GM23248 (cell line): ENCODE results near the gene TGM6. TPM values are rescaled to one million over a fixed set of nuclear protein-coding genes. Genes with fewer than 3 reads are reported as not detected.
"Not testable (repeated sequence)": the region's sequence is repeated elsewhere in the genome, so short reads cannot be mapped to it uniquely, and the experiment has no call there.

Experiments
- DNase-seq: peaks from one replicate; pipeline ENCODE4 v3.0.0-alpha.2; 2015
- H2AFZ ChIP-seq: fragments of 200-600 bp; sonication (generic); 2 replicates; pipeline ENCODE4 v1.6.1; 2016; ENCODE audit warnings: antibody characterized with exemption
- H3F3A ChIP-seq: fragments of 200-600 bp; sonication (generic); 2 replicates; pipeline ENCODE4 v1.6.1; 2016; ENCODE audit warnings: mild to moderate bottlenecking, antibody characterized with exemption, mixed run types; ENCODE audit not compliant: insufficient read depth
- H3K27ac ChIP-seq: fragments of 200-600 bp; sonication (generic); 2 replicates; pipeline ENCODE4 v1.5.1; 2016; ENCODE audit warnings: mild to moderate bottlenecking
- H3K27me3 ChIP-seq: fragments of 200-600 bp; sonication (generic); replicated peaks from 2 replicates; pipeline ENCODE4 v1.6.1; 2016; ENCODE audit warnings: mild to moderate bottlenecking; ENCODE audit not compliant: insufficient read depth
- H3K36me3 ChIP-seq: fragments of 200-600 bp; sonication (generic); 2 replicates; pipeline ENCODE4 v1.6.1; 2016; ENCODE audit warnings: low read depth, mild to moderate bottlenecking
- H3K4me1 ChIP-seq: fragments of 200-600 bp; sonication (generic); 2 replicates; pipeline ENCODE4 v1.6.1; 2016; ENCODE audit warnings: mild to moderate bottlenecking; ENCODE audit not compliant: insufficient read depth
- H3K4me2 ChIP-seq: fragments of 200-600 bp; sonication (generic); one replicate; pipeline ENCODE4 v1.6.1; 2016; ENCODE audit warnings: mild to moderate bottlenecking; ENCODE audit not compliant: unreplicated experiment
- H3K4me3 ChIP-seq: fragments of 200-600 bp; sonication (generic); 2 replicates; pipeline ENCODE4 v1.5.1; 2016; ENCODE audit warnings: mild to moderate bottlenecking
- H3K79me2 ChIP-seq: fragments of 200-600 bp; sonication (generic); 2 replicates; pipeline ENCODE4 v1.6.1; 2016; ENCODE audit warnings: mild to moderate bottlenecking; ENCODE audit not compliant: insufficient read depth
- H3K9ac ChIP-seq: fragments of 200-600 bp; sonication (generic); 2 replicates; pipeline ENCODE4 v1.6.1; 2016; ENCODE audit warnings: mild to moderate bottlenecking
- H3K9me2 ChIP-seq: fragments of 200-600 bp; sonication (generic); 2 replicates; pipeline ENCODE4 v1.6.1; 2016; ENCODE audit warnings: mixed run types, mild to moderate bottlenecking, moderate library complexity; ENCODE audit not compliant: insufficient read depth
- H3K9me3 ChIP-seq: fragments of 200-600 bp; sonication (generic); one replicate; pipeline ENCODE4 v1.6.1; 2017; ENCODE audit warnings: low read depth
- H4K20me1 ChIP-seq: fragments of 200-600 bp; sonication (generic); 2 replicates; pipeline ENCODE4 v1.6.0; 2016; ENCODE audit not compliant: insufficient read depth
- EZH2 ChIP-seq: fragments of 200-600 bp; sonication (generic); IDR thresholded peaks from 2 replicates; pipeline ENCODE4 v1.6.1; 2018; ENCODE audit warnings: antibody characterized with exemption, mild to moderate bottlenecking; ENCODE audit not compliant: insufficient read depth, poor library complexity, severe bottlenecking
- EZH2phosphoT487 ChIP-seq: fragments of 200-600 bp; sonication (generic); IDR thresholded peaks from 2 replicates; pipeline ENCODE4 v1.6.1; 2018; ENCODE audit warnings: antibody characterized with exemption, moderate library complexity, mild to moderate bottlenecking, low read depth; ENCODE audit not compliant: insufficient read depth
- WGBS, 2 experiments: methylation state at CpG; one replicate each; pipeline ENCODE4 v1.1.6; 2015 to 2017; ENCODE audit warnings: low lambda C conversion rate in 2 of 2, low coverage in 1 of 2; ENCODE audit errors: missing lambda C conversion rate in 2 of 2; 5-methylcytosine and 5-hydroxymethylcytosine counted together
- in situ Hi-C: fragments of 300-500 bp; cut with MboI; formaldehyde crosslinking; loops from 2 replicates; pipeline ENCODE4 v1.15.0; 2020
- polyA plus RNA-seq: library from polyadenylated mRNA; unstranded; fragments of >200 nt; fragmentation: Nextera tagmentation; extraction: Ambion mirVana; gene quantifications from 2 replicates; pipeline ENCODE4 v1.2.1, GENCODE V29; 2016
- total RNA-seq: library from RNA; depleted of rRNA; stranded (reverse); fragments of >200 nt; shearing (Covaris generic); gene quantifications from 2 replicates; pipeline ENCODE4 v1.2.3, GENCODE V29; 2014

The TGM6 gene
- total and polyA plus RNA-seq, 2 experiments from 2014 or later: not detected

GRCh38 chr20:2401527-2401926, 20.8 kb downstream of the TGM6 start:
- H3K36me3 ChIP-seq: no peaks in the 10 kb centered on the region
- no peak overlapping the region for H3K4me2 ChIP-seq
- no peaks in the 10 kb centered on the region for H3K79me2 ChIP-seq
- H3K4me3 ChIP-seq: no peak overlapping the region
- H3F3A ChIP-seq: no peaks in the 10 kb centered on the region
- in situ Hi-C loops: no loop called here
- no peaks in the 10 kb centered on the region for H3K9me2 ChIP-seq
- no peaks in the 10 kb centered on the region for H3K4me1 ChIP-seq
- H2AFZ ChIP-seq: no peak overlapping the region
- no peaks in the 10 kb centered on the region for H3K27me3 ChIP-seq
- no peak for DNase-seq
- H3K9me3 ChIP-seq: no peaks in the 10 kb centered on the region
- no peak overlapping the region for H3K27ac ChIP-seq
- 76 to 88% methylated on average over 2 of the region's 2 CpGs for WGBS, 2 experiments
- H3K9ac ChIP-seq: no peak overlapping the region
- H4K20me1 ChIP-seq: no peaks in the 10 kb centered on the region
- TF ChIP-seq EZH2phosphoT487: no peak
- no peak for TF ChIP-seq EZH2

- H3K27me3 ChIP-seq: peaks cover 5% of the 10 kb centered on the region; the same call in 1 of the 2 replicates
- no peak overlapping the region for H3K27ac ChIP-seq
- no peak overlapping the region for H2AFZ ChIP-seq
- H3K4me2 ChIP-seq: no peak overlapping the region
- in situ Hi-C loops: no loop called here
- H3F3A ChIP-seq: no peaks in the 10 kb centered on the region
- TF ChIP-seq EZH2phosphoT487: no peak
- TF ChIP-seq EZH2: no peak
- no peak overlapping the region for H3K4me3 ChIP-seq
- no peak overlapping the region for H3K9ac ChIP-seq
- H3K9me3 ChIP-seq: no peaks in the 10 kb centered on the region
- WGBS, 2 experiments: 37 to 39% methylated on average over 7 of the region's 7 CpGs
- no peaks in the 10 kb centered on the region for H3K4me1 ChIP-seq
- no peaks in the 10 kb centered on the region for H3K36me3 ChIP-seq
- peak; percentile 83 for DNase-seq
- no peaks in the 10 kb centered on the region for H4K20me1 ChIP-seq
- no peaks in the 10 kb centered on the region for H3K9me2 ChIP-seq
- no peaks in the 10 kb centered on the region for H3K79me2 ChIP-seq
Observed at GRCh38 chr20:2402271-2402980, 21.7 kb downstream of the TGM6 start.

GRCh38 chr20:2403291-2404052, 22.8 kb downstream of the TGM6 start:
- no peaks in the 10 kb centered on the region for H3K9me3 ChIP-seq
- H3K4me1 ChIP-seq: no peaks in the 10 kb centered on the region
- no peak overlapping the region for H3K9ac ChIP-seq
- H3K9me2 ChIP-seq: no peaks in the 10 kb centered on the region
- H3K4me2 ChIP-seq: no peak overlapping the region
- H3K4me3 ChIP-seq: no peak overlapping the region
- no peaks in the 10 kb centered on the region for H4K20me1 ChIP-seq
- H3K36me3 ChIP-seq: no peaks in the 10 kb centered on the region
- no peaks in the 10 kb centered on the region for H3F3A ChIP-seq
- DNase-seq: no peak
- H2AFZ ChIP-seq: no peak overlapping the region
- no peaks in the 10 kb centered on the region for H3K79me2 ChIP-seq
- TF ChIP-seq EZH2phosphoT487: no peak
- TF ChIP-seq EZH2: no peak
- 67 to 71% methylated on average over 24 of the region's 24 CpGs for WGBS, 2 experiments
- H3K27ac ChIP-seq: no peak overlapping the region
- H3K27me3 ChIP-seq: peaks cover 7% of the 10 kb centered on the region; the same call in 1 of the 2 replicates
- in situ Hi-C loops: no loop called here

- TF ChIP-seq EZH2 (no peak), EZH2phosphoT487 (no peak)
- no peak overlapping the region for H3K9ac ChIP-seq
- no peaks in the 10 kb centered on the region for H3F3A ChIP-seq
- DNase-seq: no peak
- no peaks in the 10 kb centered on the region for H3K79me2 ChIP-seq
- H3K27ac ChIP-seq: no peak overlapping the region
- peaks cover 15% of the 10 kb centered on the region for H3K27me3 ChIP-seq
- H3K4me2 ChIP-seq: no peak overlapping the region
- 7 to 29% methylated on average over 1 of the region's 1 CpG for WGBS, 2 experiments
- no peak overlapping the region for H3K4me3 ChIP-seq
- H3K9me2 ChIP-seq: no peaks in the 10 kb centered on the region
- H4K20me1 ChIP-seq: no peaks in the 10 kb centered on the region
- no peaks in the 10 kb centered on the region for H3K36me3 ChIP-seq
- H2AFZ ChIP-seq: no peak overlapping the region
- no peaks in the 10 kb centered on the region for H3K4me1 ChIP-seq
- H3K9me3 ChIP-seq: no peaks in the 10 kb centered on the region
- in situ Hi-C loops: no loop called here
Observed at GRCh38 chr20:2405693-2406065, 25.0 kb downstream of the TGM6 start.

- H3K9me3 ChIP-seq, H2AFZ ChIP-seq, H3F3A ChIP-seq, H3K79me2 ChIP-seq, H3K9me2 ChIP-seq, H3K36me3 ChIP-seq, H3K9ac ChIP-seq, DNase-seq, H3K4me3 ChIP-seq, H3K4me2 ChIP-seq, H3K4me1 ChIP-seq, in situ Hi-C loops, H4K20me1 ChIP-seq, H3K27ac ChIP-seq: not testable (repeated sequence)
- 48 to 56% methylated on average over 7 of the region's 7 CpGs for WGBS, 2 experiments
- peaks cover 26% of the 10 kb centered on the region for H3K27me3 ChIP-seq
Observed at GRCh38 chr20:2407355-2407754, 26.7 kb downstream of the TGM6 start.
